Bone marrow (tissue), 2 donors: ENCODE measurements around the gene HSPB6.

Experiments used
- DNase-seq, 2 donors: peaks; one replicate each; lab custom pipeline; 2025; lab: John Stamatoyannopoulos, UW

Gene HSPB6

GRCh38 chr19:35767288-35768081 lies 10.7 kb upstream of the HSPB6 start:
- no peak for DNase-seq

GRCh38 chr19:35766571-35767104 lies 9.8 kb upstream of the HSPB6 start:
- no peak for DNase-seq

GRCh38 chr19:35764432-35765315 lies 7.8 kb upstream of the HSPB6 start:
- no peak for DNase-seq

- no peak for DNase-seq
These were observed 4.0 kb upstream of the HSPB6 start for GRCh38 chr19:35760711-35761349.

GRCh38 chr19:35759697-35760096 lies 2.9 kb upstream of the HSPB6 start:
- DNase-seq, result no peak

- peak; percentile 82 to 99 for DNase-seq
These were observed 1.1 kb upstream of the HSPB6 start, which contains the start of gene PROSER3 for GRCh38 chr19:35757749-35758608. PROSER3 (plus strand) TSS chr19:35758176; CDS start chr19:35758216, 40 bp downstream.

GRCh38 chr19:35757231-35757748 lies 461 bp upstream of the HSPB6 start:
- no peak for DNase-seq

GRCh38 chr19:35755550-35756376 lies 1.1 kb downstream of the HSPB6 start:
- DNase-seq, result no peak

GRCh38 chr19:35755131-35755549 lies 1.7 kb downstream of the HSPB6 start:
- no peak for DNase-seq

- DNase-seq, result no peak
These were observed 2.3 kb downstream of the HSPB6 start for GRCh38 chr19:35754370-35755130.

GRCh38 chr19:35753634-35754369 lies 3.0 kb downstream of the HSPB6 start:
- no peak for DNase-seq

GRCh38 chr19:35752746-35753350 lies 4.0 kb downstream of the HSPB6 start:
- DNase-seq, result no peak

- DNase-seq, result no peak
These were observed 4.7 kb downstream of the HSPB6 start for GRCh38 chr19:35751839-35752745.

GRCh38 chr19:35750167-35750566 lies 6.7 kb downstream of the HSPB6 start:
- no peak for DNase-seq

GRCh38 chr19:35748106-35749020 lies 8.5 kb downstream of the HSPB6 start, which contains the start of gene LIN37:
LIN37 (plus strand) TSS chr19:35748576; CDS start chr19:35748725, 149 bp downstream.
- DNase-seq, result peak; percentile 86 to 99

GRCh38 chr19:35746531-35746930 lies 10.3 kb downstream of the HSPB6 start:
- DNase-seq, result no peak
